ENCODE results near the gene MEIOC. TPM values are rescaled to one million over a fixed set of nuclear protein-coding genes. Genes with fewer than 3 reads are reported as not detected.

Gene MEIOC
- total and polyA plus RNA-seq, 2 of the 8 experiments (the other 6 are each of a cell fraction or from before 2014, with no cell fraction given): 4.2 to 4.8 TPM

- no peak overlapping the region for H2AFZ ChIP-seq (ENCODE audit: low read length)
- no peak for FAIRE-seq
- 91% methylated on average over 11 of the region's 11 CpGs; no CpG with 5 or more reads in 1 of the 2 experiments for WGBS, 2 experiments (ENCODE audit: extremely low coverage in 1 of 2, insufficient coverage in 1 of 2, insufficient read length in 1 of 2, insufficient replicate concordance in 2 of 2, low coverage in 1 of 2, low lambda C conversion rate in 2 of 2, missing lambda C conversion rate in 1 of 2)
- no peaks in the 10 kb centered on the region; a peak in 1 of 7 replicates for H3K4me1 ChIP-seq (replicated peaks in 1 of 4; ENCODE audit: control insufficient read depth in 3 of 4, insufficient read depth in 4 of 4, low read length in 3 of 4)
- DNase-seq (ENCODE audit: low read depth in 1 of 2, low spot score in 2 of 2): peak in 1 of 2 experiments; percentile 2
- no peak overlapping the region for H3K23ac ChIP-seq (ENCODE audit: insufficient read length)
- H2AK5ac ChIP-seq (ENCODE audit: low read depth, low read length): no peak overlapping the region
- no peak overlapping the region for H3K27ac ChIP-seq (ENCODE audit: low read depth, low read length)
- H2BK5ac ChIP-seq (ENCODE audit: low read depth, low read length): no peak overlapping the region
- H3K9ac ChIP-seq (replicated peaks in 1 of 4; ENCODE audit: extremely low read depth in 1 of 4, low read depth in 3 of 4, low read length in 3 of 4): no peak overlapping the region
- no peaks in the 10 kb centered on the region for H3K9me3 ChIP-seq (ENCODE audit: insufficient read depth in 2 of 2, low read depth in 1 of 2, low read length in 1 of 2)
- H2BK20ac ChIP-seq (ENCODE audit: low read length): no peak overlapping the region
- no peak overlapping the region for H3K18ac ChIP-seq (ENCODE audit: extremely low read depth, low read length)
- no peak overlapping the region for H3K4me3 ChIP-seq (ENCODE audit: extremely low read depth in 1 of 4, insufficient read depth in 2 of 4, low read depth in 3 of 4, low read length in 4 of 4)
- ChIA-PET POLR2A (ENCODE audit: partially characterized antibody) (no interaction called here), CTCF (ENCODE audit: partially characterized antibody) (interaction anchor here (0.7 to 1.9 kb wide), 2 partner anchors 15 to 160 kb away, joined by 4 to 12 read pairs; partner anchors contain the start of gene DBF4B)
- H3K56ac ChIP-seq (replicated peaks; ENCODE audit: insufficient read length, low read depth, low read length): no peak overlapping the region
- peaks cover 0 to 9% of the 10 kb centered on the region in 2 experiments; a peak in 2 of 4 replicates for H3K79me2 ChIP-seq (ENCODE audit: control insufficient read depth in 1 of 2, insufficient read depth in 2 of 2, low read length in 2 of 2)
- no peak overlapping the region for H4K5ac ChIP-seq (ENCODE audit: insufficient read length, low read depth, low read length)
- no peak overlapping the region for H4K8ac ChIP-seq (ENCODE audit: extremely low read depth, insufficient read depth, low read length)
- H3K4me2 ChIP-seq (ENCODE audit: insufficient read depth in 1 of 2, low read depth in 2 of 2, low read length in 2 of 2): no peak overlapping the region
- no peak overlapping the region for H3K14ac ChIP-seq (ENCODE audit: insufficient read length)
- H4K91ac ChIP-seq (replicated peaks; ENCODE audit: insufficient read length, low read length): no peak overlapping the region
- no peaks in the 10 kb centered on the region for H3K36me3 ChIP-seq (ENCODE audit: control insufficient read depth in 2 of 4, insufficient read depth in 4 of 4, low read length in 3 of 4)
- H2BK120ac ChIP-seq (replicated peaks; ENCODE audit: low read depth, low read length): no peak overlapping the region
- H3K4ac ChIP-seq (replicated peaks; ENCODE audit: insufficient read length, low read depth, low read length): no peak overlapping the region
- no peaks in the 10 kb centered on the region for H3K79me1 ChIP-seq (ENCODE audit: low read depth, low read length)
- TF ChIP-seq HDAC2 (IDR thresholded peaks at IDR 0.05; ENCODE audit: borderline replicate concordance in 1 of 2, low read depth in 2 of 2, low read length in 2 of 2): no peak
- TF ChIP-seq RXRA (IDR thresholded peaks at IDR 0.05; ENCODE audit: insufficient read depth, low read depth, low read length): no peak
- no peak for TF ChIP-seq SIRT6 (IDR thresholded peaks at IDR 0.05; ENCODE audit: low read length)
- TF ChIP-seq ATF3 (IDR thresholded peaks at IDR 0.05; ENCODE audit: insufficient read depth, low read depth, low read length): no peak
- no peak for TF ChIP-seq ZNF274 (IDR thresholded peaks at IDR 0.05; ENCODE audit: borderline replicate concordance, extremely low read depth, low read length)
- TF ChIP-seq HDAC6 (IDR thresholded peaks at IDR 0.05; ENCODE audit: low read depth, low read length): no peak
- no peak for TF ChIP-seq BRCA1 (IDR thresholded peaks at IDR 0.05; ENCODE audit: low read depth, low read length)
- TF ChIP-seq SP1 (IDR thresholded peaks at IDR 0.05; ENCODE audit: low read depth, low read length): no peak
- no peak for TF ChIP-seq BCL11A (IDR thresholded peaks at IDR 0.05; ENCODE audit: low read depth in 2 of 2, low read length in 2 of 2)
- no peak overlapping the region for H2BK12ac ChIP-seq (ENCODE audit: low read depth, low read length)
- no peaks in the 10 kb centered on the region for H4K20me1 ChIP-seq (replicated peaks in 1 of 2; ENCODE audit: control insufficient read depth in 1 of 2, insufficient read depth in 2 of 2, low read length in 2 of 2)
- H2BK15ac ChIP-seq (ENCODE audit: low read length): no peak overlapping the region
- H3K23me2 ChIP-seq (ENCODE audit: low read depth, low read length): peaks cover 8% of the 10 kb centered on the region
- H3K27me3 ChIP-seq (replicated peaks in 1 of 4; ENCODE audit: control insufficient read depth in 3 of 4, extremely low read depth in 1 of 4, insufficient read depth in 3 of 4, low read length in 3 of 4): no peaks in the 10 kb centered on the region
These were observed 37.3 kb downstream of the MEIOC start for GRCh38 chr17:44693609-44694008.

Measured in H1 (cell line).